ENCODE data around the gene TTLL10.

- no peak for TF ChIP-seq CTCF (IDR thresholded peaks at IDR 0.05)
- TF ChIP-seq POLR2A (IDR thresholded peaks at IDR 0.05) = peak in 1 of 4 donors; percentile 48
These were observed 27.5 kb downstream of the TTLL10 start for GRCh38 chr1:1200876-1201810.

Data from esophagus squamous epithelium (tissue), 4 donors.